Ramos (cell line): Measurements from ENCODE around the gene RFX4.

ENCODE experiments used
- in situ Hi-C: fragments of 300-500 bp; cut with MboI; formaldehyde crosslinking; loops from one replicate; pipeline ENCODE4 v1.14.3; 2022; ENCODE audit warnings: low sequenced_read_pairs; ENCODE audit not compliant: unreplicated experiment

Gene RFX4

GRCh38 chr12:106582641-106583230 is at the start of gene RFX4:
TSS of gene RFX4 (plus strand) at chr12:106583004. CDS start at chr12:106583321, 317 bp downstream.
- in situ Hi-C loops, result no loop called here

GRCh38 chr12:106541201-106541600 is 41.6 kb upstream of the RFX4 start:
- in situ Hi-C loops, result no loop called here

- in situ Hi-C loops, result no loop called here
These were observed 31.4 kb upstream of the RFX4 start for GRCh38 chr12:106551410-106551809.

GRCh38 chr12:106552228-106552627 is 30.6 kb upstream of the RFX4 start:
- in situ Hi-C loops, result no loop called here

- in situ Hi-C loops, result no loop called here
These were observed 18.0 kb upstream of the RFX4 start for GRCh38 chr12:106564678-106565329.

- in situ Hi-C loops, result no loop called here
These were observed 16.0 kb upstream of the RFX4 start for GRCh38 chr12:106566771-106567170.

- in situ Hi-C loops, result no loop called here
These were observed 9.6 kb upstream of the RFX4 start for GRCh38 chr12:106573239-106573638.

- in situ Hi-C loops, result no loop called here
These were observed 6.0 kb upstream of the RFX4 start for GRCh38 chr12:106576848-106577247.

GRCh38 chr12:106580671-106581508 is 1.9 kb upstream of the RFX4 start:
- in situ Hi-C loops, result no loop called here

- in situ Hi-C loops, result no loop called here
These were observed 1.1 kb upstream of the RFX4 start for GRCh38 chr12:106581543-106582248.

- in situ Hi-C loops, result no loop called here
These were observed 584 bp upstream of the RFX4 start for GRCh38 chr12:106582249-106582591.

- in situ Hi-C loops, result no loop called here
These were observed 669 bp downstream of the RFX4 start for GRCh38 chr12:106583242-106584103.

- in situ Hi-C loops, result no loop called here
These were observed 1.6 kb downstream of the RFX4 start for GRCh38 chr12:106584104-106585064.

GRCh38 chr12:106585105-106585520 is 2.3 kb downstream of the RFX4 start:
- in situ Hi-C loops, result no loop called here

- in situ Hi-C loops, result no loop called here
These were observed 2.9 kb downstream of the RFX4 start for GRCh38 chr12:106585521-106586277.

GRCh38 chr12:106586278-106586802 is 3.5 kb downstream of the RFX4 start:
- in situ Hi-C loops, result no loop called here

GRCh38 chr12:106586803-106587684 is 4.2 kb downstream of the RFX4 start:
- in situ Hi-C loops, result no loop called here
